ENCODE data around the gene ELF4.

DNA sequence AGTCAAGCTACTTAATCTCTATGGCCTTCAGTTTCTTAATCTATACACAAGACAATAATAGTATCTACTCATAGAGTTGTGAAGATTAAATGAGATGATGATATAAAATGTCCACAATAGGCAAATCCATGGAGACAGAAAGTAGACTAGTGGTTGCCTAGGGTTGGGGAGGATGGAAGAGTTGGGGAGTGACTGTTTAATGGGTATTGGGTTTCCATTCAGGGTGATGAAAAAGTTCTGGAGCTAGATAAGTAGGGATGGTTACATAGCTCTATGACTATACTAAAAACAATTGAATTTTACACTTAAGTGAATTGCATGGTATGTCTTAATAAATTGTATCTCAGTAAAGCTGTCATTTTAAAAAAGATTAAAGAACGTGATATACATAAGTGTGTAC lies 92.2 kb downstream of the ELF4 start:
- TF ChIP-seq POLR2A (IDR thresholded peaks at IDR 0.05; ENCODE audit: extremely low read depth, insufficient read length), result no peak
- TF ChIP-seq, protein P1, sequence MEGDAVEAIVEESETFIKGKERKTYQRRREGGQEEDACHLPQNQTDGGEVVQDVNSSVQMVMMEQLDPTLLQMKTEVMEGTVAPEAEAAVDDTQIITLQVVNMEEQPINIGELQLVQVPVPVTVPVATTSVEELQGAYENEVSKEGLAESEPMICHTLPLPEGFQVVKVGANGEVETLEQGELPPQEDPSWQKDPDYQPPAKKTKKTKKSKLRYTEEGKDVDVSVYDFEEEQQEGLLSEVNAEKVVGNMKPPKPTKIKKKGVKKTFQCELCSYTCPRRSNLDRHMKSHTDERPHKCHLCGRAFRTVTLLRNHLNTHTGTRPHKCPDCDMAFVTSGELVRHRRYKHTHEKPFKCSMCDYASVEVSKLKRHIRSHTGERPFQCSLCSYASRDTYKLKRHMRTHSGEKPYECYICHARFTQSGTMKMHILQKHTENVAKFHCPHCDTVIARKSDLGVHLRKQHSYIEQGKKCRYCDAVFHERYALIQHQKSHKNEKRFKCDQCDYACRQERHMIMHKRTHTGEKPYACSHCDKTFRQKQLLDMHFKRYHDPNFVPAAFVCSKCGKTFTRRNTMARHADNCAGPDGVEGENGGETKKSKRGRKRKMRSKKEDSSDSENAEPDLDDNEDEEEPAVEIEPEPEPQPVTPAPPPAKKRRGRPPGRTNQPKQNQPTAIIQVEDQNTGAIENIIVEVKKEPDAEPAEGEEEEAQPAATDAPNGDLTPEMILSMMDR (IDR thresholded peaks at IDR 0.05; ENCODE audit: low read depth, low read length), result no peak

All from NB4 (cell line).